ENCODE data around the gene PRKCD.

Gene PRKCD

GRCh38 chr3:53171827-53172505 is 11.0 kb downstream of the PRKCD start:
- no peak for DNase-seq

- DNase-seq = no peak
Observed at GRCh38 chr3:53173107-53173506, 12.1 kb downstream of the PRKCD start.

GRCh38 chr3:53174346-53175250 is 13.6 kb downstream of the PRKCD start:
- no peak for DNase-seq

- no peak for DNase-seq
Observed at GRCh38 chr3:53175613-53176540, 14.9 kb downstream of the PRKCD start.

GRCh38 chr3:53178246-53178645 is 17.2 kb downstream of the PRKCD start:
- DNase-seq = no peak

GRCh38 chr3:53179580-53179979 is 18.6 kb downstream of the PRKCD start:
- DNase-seq = no peak

GRCh38 chr3:53180305-53181023 is 19.5 kb downstream of the PRKCD start:
- peak; percentile 76 for DNase-seq

- no peak for DNase-seq
Observed at GRCh38 chr3:53181024-53181371, 20.0 kb downstream of the PRKCD start.

- DNase-seq = no peak
Observed at GRCh38 chr3:53181528-53181927, 20.5 kb downstream of the PRKCD start.

GRCh38 chr3:53182764-53183355 is 21.9 kb downstream of the PRKCD start:
- no peak for DNase-seq

- no peak for DNase-seq
Observed at GRCh38 chr3:53183514-53183913, 22.5 kb downstream of the PRKCD start.

- DNase-seq = no peak
Observed at GRCh38 chr3:53184701-53185100, 23.7 kb downstream of the PRKCD start.

- no peak for DNase-seq
Observed at GRCh38 chr3:53185761-53186465, 24.9 kb downstream of the PRKCD start.

GRCh38 chr3:53186726-53187125 is 25.7 kb downstream of the PRKCD start:
- no peak for DNase-seq

GRCh38 chr3:53187430-53187829 is 26.4 kb downstream of the PRKCD start:
- DNase-seq = no peak

GRCh38 chr3:53188136-53188685 is 27.2 kb downstream of the PRKCD start:
- no peak for DNase-seq

- no peak for DNase-seq
Observed at GRCh38 chr3:53188720-53189119, 27.7 kb downstream of the PRKCD start.

GRCh38 chr3:53189276-53189675 is 28.3 kb downstream of the PRKCD start:
- DNase-seq = no peak

GRCh38 chr3:53190659-53191058 is 29.6 kb downstream of the PRKCD start:
- no peak for DNase-seq

- DNase-seq = no peak
Observed at GRCh38 chr3:53191836-53192480, 30.9 kb downstream of the PRKCD start.

- DNase-seq = no peak
Observed at GRCh38 chr3:53192608-53193007, 31.6 kb downstream of the PRKCD start.

All from CD4-positive, alpha-beta T cell treated with Interleukin-15 for 1 hour (primary cell).